B cell (primary cell): ENCODE measurements around the gene GAL.

Experiments
- CTCF ChIP-seq: fragments of 200-600 bp; IDR thresholded peaks from one replicate; pipeline ENCODE4 v1.8.0; 2022; ENCODE audit warnings: antibody characterized with exemption, mild to moderate bottlenecking
- EZH2 ChIP-seq: IDR thresholded peaks from 2 replicates; pipeline ENCODE4 v1.6.1; 2012; ENCODE audit warnings: borderline replicate concordance, low read depth, mild to moderate bottlenecking, moderate library complexity, low read length; ENCODE audit not compliant: insufficient read depth, poor library complexity, severe bottlenecking

GRCh38 chr11:68692871-68693483 lies 8.6 kb downstream of the GAL start:
- no peak for TF ChIP-seq CTCF
- no peak for TF ChIP-seq EZH2
